ENCODE measurements around the gene YTHDF1. TPM values are rescaled to one million over a fixed set of nuclear protein-coding genes. Genes with fewer than 3 reads are reported as not detected.
"Not testable (repeated sequence)": the region's sequence is repeated elsewhere in the genome, so short reads cannot be mapped to it uniquely, and the experiment has no call there.

The YTHDF1 gene
- 19.0 and 21.1 TPM in 2 replicates for total RNA-seq (2014; rRNA removed; shearing (Covaris generic))
- polyA plus RNA-seq (2014; cell fraction: nucleus; rRNA removed), result 24.9 and 34.6 TPM in 2 replicates

GRCh38 chr20:63216041-63216848, at the start of gene YTHDF1:
YTHDF1 (minus strand) TSS chr20:63216131; CDS start chr20:63215892, 239 bp downstream.
- DNase-seq (ENCODE audit: extremely low read depth, low read depth), result peak; percentile 94

- DNase-seq (ENCODE audit: extremely low read depth, low read depth), result no peak
Observed at GRCh38 chr20:63264519-63264918, 48.6 kb upstream of the YTHDF1 start.

DNA sequence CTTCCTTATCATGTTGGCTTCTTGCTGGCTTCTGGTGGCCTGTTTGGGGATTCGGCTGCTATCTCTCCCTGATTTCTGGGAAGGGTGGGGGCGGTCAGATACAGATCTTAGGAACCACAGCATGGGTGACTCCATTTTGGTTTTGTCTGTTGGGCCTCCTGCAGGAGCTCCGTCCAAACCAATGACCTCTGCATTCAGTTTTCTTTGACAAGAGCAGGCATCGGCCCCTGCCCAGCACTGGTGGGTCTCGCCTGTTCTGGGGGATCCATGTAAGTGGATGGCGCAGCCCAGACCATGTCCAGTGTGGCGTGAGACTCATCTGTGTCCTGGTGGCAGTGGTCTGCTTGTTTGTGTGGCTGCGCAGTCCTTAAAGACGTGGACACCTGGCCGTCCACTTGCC, 48.1 kb upstream of the YTHDF1 start:
- no peak for DNase-seq (ENCODE audit: extremely low read depth, low read depth)

- no peak for DNase-seq (ENCODE audit: extremely low read depth, low read depth)
Observed at GRCh38 chr20:63262836-63263235, 46.9 kb upstream of the YTHDF1 start.

DNA sequence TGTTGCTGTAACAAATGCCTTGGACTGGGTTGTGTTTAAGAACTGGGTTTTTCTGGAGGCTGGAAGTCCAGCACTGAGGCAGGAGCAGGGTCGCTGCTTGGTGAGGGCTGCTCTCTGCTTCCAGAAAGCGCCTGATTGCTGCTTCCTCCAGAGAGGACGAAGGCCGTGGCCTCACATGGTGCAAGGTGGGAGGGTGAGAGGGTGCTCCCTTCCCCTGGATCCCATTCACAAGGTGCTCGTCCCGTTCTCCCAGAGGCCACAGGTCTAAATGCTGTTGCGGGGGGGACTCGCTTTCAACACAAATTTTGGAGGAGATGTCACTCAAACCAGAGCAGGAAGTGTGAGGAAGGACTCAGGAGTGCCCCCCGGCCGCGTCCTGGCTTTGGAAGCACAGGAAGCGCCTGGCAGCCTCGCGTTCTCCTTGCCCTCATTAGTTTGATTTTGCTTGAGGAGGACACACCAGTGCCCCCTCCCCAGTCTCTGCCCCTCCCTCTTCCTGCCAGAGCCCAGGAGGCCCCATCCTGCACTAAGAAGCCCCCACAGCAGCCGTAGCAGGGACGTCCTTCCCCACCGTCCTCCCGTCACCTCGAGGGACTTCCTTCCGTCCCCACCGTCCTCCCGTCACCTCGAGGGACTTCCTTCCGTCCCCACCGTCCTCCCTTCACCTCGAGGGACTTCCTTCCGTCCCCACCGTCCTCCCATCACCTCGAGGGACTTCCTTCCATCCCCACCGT, 46.0 kb upstream of the YTHDF1 start:
- DNase-seq (ENCODE audit: extremely low read depth, low read depth), result no peak

DNA sequence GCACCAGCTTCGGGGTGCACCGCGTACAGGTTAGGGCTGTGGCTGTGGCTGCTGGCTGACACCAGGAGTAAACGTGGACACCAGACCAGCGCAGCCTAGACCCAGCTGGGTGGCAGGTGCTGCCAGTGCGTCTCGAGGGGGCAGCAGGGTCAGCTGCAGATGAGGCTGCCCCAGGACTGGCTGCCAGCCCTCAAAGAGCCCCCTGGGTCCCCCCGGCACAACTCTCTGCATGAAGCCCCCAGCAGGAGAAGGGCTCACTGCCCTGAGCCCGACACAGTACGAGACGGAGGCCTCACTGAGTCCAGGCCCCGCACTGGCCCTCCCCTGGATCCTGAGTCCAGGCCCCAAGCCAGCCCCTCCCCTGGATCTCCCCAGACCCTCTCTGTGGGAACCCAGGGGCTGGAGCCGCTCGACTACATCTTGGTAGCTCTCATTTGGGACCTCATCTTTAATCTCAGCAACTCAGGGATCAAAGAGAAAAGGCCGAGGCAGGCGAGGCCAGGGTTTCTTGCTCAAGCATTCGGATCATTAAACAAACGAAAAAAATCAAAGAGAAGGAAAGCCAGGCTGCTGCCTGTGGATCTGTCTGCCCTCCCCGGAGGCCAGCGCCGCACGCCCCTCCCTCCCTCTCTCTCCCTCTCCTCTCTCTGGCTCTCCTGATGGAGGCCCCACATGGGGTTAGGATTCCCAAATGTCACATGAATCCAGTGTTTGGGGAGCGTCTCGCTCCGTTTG, 45.3 kb upstream of the YTHDF1 start:
- DNase-seq (ENCODE audit: extremely low read depth, low read depth), result no peak

DNA sequence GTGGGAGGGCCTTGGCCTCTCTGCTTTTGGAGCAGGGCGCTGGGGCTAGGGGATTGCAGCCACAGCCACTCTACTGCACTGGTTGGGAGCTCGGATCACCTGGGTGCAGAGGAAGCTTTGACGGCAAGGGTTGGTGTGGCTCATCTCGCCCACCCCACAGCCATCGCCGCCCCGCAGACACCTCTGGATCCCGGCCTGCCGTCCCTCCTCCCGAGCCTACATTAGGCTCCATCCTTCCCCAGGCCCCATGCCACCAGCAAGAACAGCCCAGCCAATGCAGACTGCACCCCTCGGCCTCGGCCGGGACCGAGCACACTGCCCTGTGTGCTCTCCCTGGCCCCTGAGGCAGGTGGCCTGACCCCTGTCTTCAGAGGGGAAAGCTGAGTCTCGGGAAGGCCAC, 44.6 kb upstream of the YTHDF1 start:
- no peak for DNase-seq (ENCODE audit: extremely low read depth, low read depth)

DNA sequence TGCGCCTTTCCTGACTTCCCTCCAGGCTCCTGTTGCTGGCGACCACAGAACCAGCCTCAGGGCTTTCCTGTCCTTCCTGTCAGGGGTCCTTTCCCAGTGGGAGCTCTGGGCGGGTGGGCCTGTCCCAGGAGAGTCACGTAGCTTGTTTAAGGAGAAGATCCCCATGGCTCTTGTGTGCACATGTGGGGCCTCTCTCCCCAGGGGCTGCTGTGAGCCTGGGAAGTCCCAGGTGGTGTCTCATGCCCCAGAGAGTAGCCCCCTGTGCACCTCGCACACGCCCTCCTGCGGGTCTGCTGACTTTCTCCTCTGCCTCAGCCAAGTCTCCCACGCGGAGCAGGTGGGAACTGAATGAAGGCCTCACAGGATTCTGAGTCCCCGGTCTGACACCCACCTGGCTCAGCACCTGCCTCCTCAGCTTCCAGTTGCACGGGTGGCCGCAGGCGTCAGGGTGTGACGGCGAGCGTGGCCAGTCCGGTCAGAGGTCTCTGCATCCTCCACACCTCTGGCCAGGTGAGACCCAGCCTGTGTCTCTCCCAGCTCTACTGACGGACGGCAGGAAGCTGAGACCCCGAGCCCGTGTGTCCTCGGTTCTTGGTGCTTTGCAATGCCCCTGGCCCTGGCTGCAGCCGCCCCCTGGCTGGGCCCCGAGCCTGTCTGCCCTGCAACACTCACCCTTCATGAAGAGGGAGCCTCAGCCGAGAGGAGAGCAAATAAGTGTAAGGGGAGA, 44.0 kb upstream of the YTHDF1 start:
- DNase-seq (ENCODE audit: extremely low read depth, low read depth), result no peak

DNA sequence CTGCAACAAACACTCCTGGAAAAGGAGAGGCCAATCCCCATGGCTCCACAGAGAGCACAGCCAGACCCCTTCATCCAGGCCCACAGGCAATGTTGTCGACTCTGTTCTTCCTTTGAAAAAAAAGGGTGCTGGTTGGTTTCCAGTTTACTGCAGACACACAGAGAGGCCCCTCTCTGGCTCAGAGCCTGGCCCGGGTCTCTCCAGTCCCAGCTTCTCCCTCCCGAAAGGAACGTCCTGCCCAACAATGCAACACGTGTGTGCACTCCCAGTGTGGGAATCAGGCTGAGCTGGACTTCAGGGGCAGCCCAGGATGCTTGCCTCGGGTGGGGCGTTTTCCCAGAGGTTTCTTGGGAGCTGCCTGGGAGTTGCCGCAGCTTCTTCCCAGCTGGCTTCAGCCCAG, 42.9 kb upstream of the YTHDF1 start:
- no peak for DNase-seq (ENCODE audit: extremely low read depth, low read depth)

DNA sequence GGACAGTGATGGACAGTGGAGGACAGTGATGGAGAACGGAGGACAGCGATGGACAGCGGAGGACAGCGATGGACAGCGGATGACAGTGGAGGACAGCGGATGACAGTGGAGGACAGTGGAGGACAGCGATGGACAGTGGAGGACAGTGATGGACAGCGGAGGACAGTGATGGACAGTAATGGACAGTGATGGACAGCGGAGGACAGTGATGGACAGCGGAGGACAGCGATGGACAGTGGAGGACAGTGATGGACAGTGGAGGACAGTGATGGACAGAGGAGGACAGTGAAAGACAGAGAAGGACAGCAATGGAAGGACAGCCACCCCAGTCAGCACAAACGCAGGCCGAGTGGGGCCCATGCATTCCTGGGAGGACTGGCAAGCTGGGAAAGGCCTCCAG, 41.7 kb upstream of the YTHDF1 start:
- no peak for DNase-seq (ENCODE audit: extremely low read depth, low read depth)

DNA sequence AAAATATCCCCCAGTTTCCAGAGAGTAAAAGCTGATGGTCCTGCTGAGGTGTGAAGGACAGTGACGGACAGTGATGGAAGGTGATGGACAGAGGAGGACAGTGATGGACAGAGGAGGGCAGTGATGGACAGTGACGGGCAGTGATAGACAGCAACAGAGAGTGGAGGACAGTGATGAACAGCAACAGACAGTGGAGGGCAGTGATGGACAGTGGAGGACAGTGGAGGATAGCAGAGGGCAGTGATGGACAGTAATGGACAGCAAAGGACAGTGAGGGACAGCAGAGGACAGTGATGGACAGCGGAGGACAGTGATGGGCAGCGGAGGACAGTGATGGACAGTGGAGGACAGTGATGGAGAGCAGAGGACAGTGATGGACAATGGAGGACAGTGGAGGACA, 41.0 kb upstream of the YTHDF1 start:
- no peak for DNase-seq (ENCODE audit: extremely low read depth, low read depth)

DNA sequence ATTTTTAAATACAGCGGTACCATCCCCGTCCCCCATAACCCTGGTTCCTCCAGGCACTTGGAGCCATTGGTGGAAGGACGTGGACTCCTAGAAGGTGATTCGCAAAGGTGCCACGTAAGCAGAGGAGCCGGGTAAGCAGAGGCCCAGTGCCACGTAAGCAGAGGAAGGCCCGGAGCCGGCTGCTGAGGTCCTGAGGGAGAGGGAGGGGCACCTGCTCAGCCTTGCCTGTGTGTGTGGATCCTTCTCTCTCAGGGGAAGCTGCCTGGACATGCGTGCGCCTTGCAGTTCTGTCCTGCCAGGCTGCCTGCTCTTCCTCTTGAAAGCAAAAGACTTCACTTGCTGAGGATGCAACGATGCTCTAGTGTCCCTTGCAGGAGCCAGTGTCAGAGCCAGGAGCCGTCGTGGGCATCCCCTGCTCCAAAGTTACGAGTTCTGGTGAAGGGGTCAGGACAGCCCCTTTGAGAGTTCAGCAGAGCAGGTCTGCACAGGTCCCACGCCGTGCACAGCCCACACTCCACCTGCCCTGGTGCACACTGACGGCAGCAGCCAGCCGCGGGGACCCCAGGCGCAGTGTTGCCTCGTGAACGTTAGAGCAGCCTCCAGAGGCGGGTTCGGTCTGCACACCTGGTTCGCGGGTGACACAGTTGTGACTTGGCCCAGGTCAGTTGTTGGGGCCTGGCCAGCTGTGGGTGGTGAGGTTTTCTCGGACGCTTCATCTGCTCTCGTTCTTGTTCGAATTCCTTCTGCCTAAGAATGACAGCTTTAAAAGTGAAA, 40.2 kb upstream of the YTHDF1 start:
- DNase-seq (ENCODE audit: extremely low read depth, low read depth), result no peak

GRCh38 chr20:63254606-63255384, 38.9 kb upstream of the YTHDF1 start:
- no peak for DNase-seq (ENCODE audit: extremely low read depth, low read depth)

GRCh38 chr20:63254232-63254605, 38.3 kb upstream of the YTHDF1 start, which contains the start of gene NKAIN4:
NKAIN4 (minus strand) TSS chr20:63254463; CDS start chr20:63254450, 13 bp downstream.
- DNase-seq (ENCODE audit: extremely low read depth, low read depth), result no peak

GRCh38 chr20:63253438-63254231, 37.7 kb upstream of the YTHDF1 start:
- no peak for DNase-seq (ENCODE audit: extremely low read depth, low read depth)

- no peak for DNase-seq (ENCODE audit: extremely low read depth, low read depth)
Observed at GRCh38 chr20:63253065-63253437, 37.1 kb upstream of the YTHDF1 start.

GRCh38 chr20:63252284-63252711, 36.4 kb upstream of the YTHDF1 start:
- no peak for DNase-seq (ENCODE audit: extremely low read depth, low read depth)

- not testable (repeated sequence) for DNase-seq (ENCODE audit: extremely low read depth, low read depth)
Observed at GRCh38 chr20:63251350-63251749, 35.4 kb upstream of the YTHDF1 start.
